Ishikawa (cell line): Measurements from ENCODE around the gene GLIS2.

ENCODE experiments used
- CEBPB ChIP-seq: IDR thresholded peaks from 2 replicates; pipeline ENCODE4 v1.6.1; 2012
- CREB1 ChIP-seq: IDR thresholded peaks from 2 replicates; pipeline ENCODE4 v1.6.1; 2012; ENCODE audit warnings: low read depth
- EGR1 ChIP-seq: IDR thresholded peaks from 2 replicates; pipeline ENCODE4 v1.6.1; 2012
- EP300 ChIP-seq: IDR thresholded peaks from 2 replicates; pipeline ENCODE4 v1.6.1; 2012; ENCODE audit warnings: borderline replicate concordance
- FOXM1 ChIP-seq: IDR thresholded peaks from 2 replicates; pipeline ENCODE4 v1.6.1; 2012; ENCODE audit warnings: low read depth, borderline replicate concordance
- MAX ChIP-seq: IDR thresholded peaks from 2 replicates; pipeline ENCODE4 v1.6.1; 2012
- NFIC ChIP-seq: IDR thresholded peaks from 2 replicates; pipeline ENCODE4 v1.6.1; 2012
- RAD21 ChIP-seq: IDR thresholded peaks from 2 replicates; pipeline ENCODE4 v1.6.1; 2012; ENCODE audit warnings: low read depth
- REST ChIP-seq: IDR thresholded peaks from 2 replicates; pipeline ENCODE4 v1.6.1; 2012; ENCODE audit warnings: low read depth, mild to moderate bottlenecking
- TAF1 ChIP-seq: IDR thresholded peaks from 2 replicates; pipeline ENCODE4 v1.6.1; 2012; ENCODE audit warnings: low read depth, mild to moderate bottlenecking
- TCF12 ChIP-seq: IDR thresholded peaks from 2 replicates; pipeline ENCODE4 v1.6.1; 2012; ENCODE audit warnings: low read depth
- TEAD4 ChIP-seq: IDR thresholded peaks from 2 replicates; pipeline ENCODE4 v1.6.1; 2012
- USF1 ChIP-seq: IDR thresholded peaks from 2 replicates; pipeline ENCODE4 v1.6.1; 2012
- YY1 ChIP-seq: IDR thresholded peaks from 2 replicates; pipeline ENCODE4 v1.6.1; 2012; ENCODE audit warnings: low read depth
- ZBTB7A ChIP-seq: IDR thresholded peaks from 2 replicates; pipeline ENCODE4 v1.6.1; 2012; ENCODE audit warnings: low read depth

GLIS2 gene

GRCh38 chr16:4365615-4366014 is 49.7 kb downstream of the GLIS2 start:
- TF ChIP-seq RAD21 (no peak), ZBTB7A (no peak), NFIC (no peak), REST (no peak)

- TF ChIP-seq REST: no peak
- no peak for TF ChIP-seq EP300
- TF ChIP-seq TEAD4: no peak
- TF ChIP-seq CEBPB: no peak
- TF ChIP-seq ZBTB7A: no peak
- no peak for TF ChIP-seq TCF12
- no peak for TF ChIP-seq RAD21
- no peak for TF ChIP-seq CREB1
- TF ChIP-seq FOXM1: no peak
- TF ChIP-seq MAX: no peak
- TF ChIP-seq TAF1: no peak
- no peak for TF ChIP-seq EGR1
- no peak for TF ChIP-seq NFIC
- TF ChIP-seq USF1: no peak
- TF ChIP-seq YY1: no peak
Observed at GRCh38 chr16:4366016-4366415, 50.1 kb downstream of the GLIS2 start.

GRCh38 chr16:4367393-4367856 is 51.6 kb downstream of the GLIS2 start:
- TF ChIP-seq REST: no peak
- no peak for TF ChIP-seq TAF1
- TF ChIP-seq EGR1: no peak
- no peak for TF ChIP-seq CEBPB
- TF ChIP-seq TEAD4: no peak
- no peak for TF ChIP-seq ZBTB7A
- TF ChIP-seq YY1: no peak
- TF ChIP-seq FOXM1: no peak
- TF ChIP-seq NFIC: no peak
- TF ChIP-seq EP300: no peak
- no peak for TF ChIP-seq CREB1
- no peak for TF ChIP-seq USF1
- TF ChIP-seq RAD21: no peak
- no peak for TF ChIP-seq MAX
- no peak for TF ChIP-seq TCF12

GRCh38 chr16:4369007-4369733 is 53.3 kb downstream of the GLIS2 start:
- TF ChIP-seq EGR1 (no peak), RAD21 (no peak), TEAD4 (no peak), ZBTB7A (no peak), FOXM1 (no peak), USF1 (no peak), YY1 (no peak), MAX (0 out of 2 replicates have a peak, but pooled peaks have one; percentile 4), TAF1 (no peak), CEBPB (no peak), NFIC (peak; percentile 32; the same call in 1 of the 2 replicates), CREB1 (no peak), EP300 (0 out of 2 replicates have a peak, but pooled peaks have one; percentile 18), REST (no peak), TCF12 (peak; percentile 60)
